Colonic mucosa (tissue), 4 donors: ENCODE data around the gene FAM216A. TPM values are rescaled to one million over a fixed set of nuclear protein-coding genes. Genes with fewer than 3 reads are reported as not detected.
"Not testable (repeated sequence)": the region's sequence is repeated elsewhere in the genome, so short reads cannot be mapped to it uniquely, and the experiment has no call there.

Experiments
- DNase-seq: peaks from one replicate; pipeline ENCODE4 v3.0.0-alpha.2; 2020
- H3K27ac ChIP-seq: fragments of 200-600 bp; one replicate; pipeline ENCODE4 v1.8.0; 2021
- H3K27me3 ChIP-seq: fragments of 200-600 bp; one replicate; pipeline ENCODE4 v1.8.0; 2021
- H3K36me3 ChIP-seq: fragments of 200-600 bp; one replicate; pipeline ENCODE4 v1.8.0; 2021
- H3K4me1 ChIP-seq: fragments of 200-600 bp; one replicate; pipeline ENCODE4 v1.8.0; 2021; ENCODE audit warnings: mild to moderate bottlenecking
- H3K4me3 ChIP-seq: fragments of 200-600 bp; one replicate; pipeline ENCODE4 v1.8.0; 2021
- H3K9ac ChIP-seq, 2 donors: one replicate each; pipeline ENCODE4 v1.7.0; 2013; ENCODE audit warnings: control low read depth in 2 of 2, low read depth in 2 of 2, low read length in 2 of 2
- H3K9me3 ChIP-seq: fragments of 200-600 bp; one replicate; pipeline ENCODE4 v1.8.0; 2021
- CTCF ChIP-seq: fragments of 200-600 bp; IDR thresholded peaks from one replicate; pipeline ENCODE4 v1.8.0; 2022; ENCODE audit warnings: antibody characterized with exemption, mild to moderate bottlenecking
- intact Hi-C: fragments of 100-400 bp; cut with DNase I; formaldehyde crosslinking; loops from one replicate; pipeline ENCODE4 v1.14.1; 2022
- total RNA-seq, 2 donors: library from RNA; stranded (reverse); fragmentation: NEBNext Ultra II Directional in 1 of 2; extraction: Animal tissue kit (Norgen Biotek cat#: 25700) in 1 of 2; gene quantifications; one replicate each; pipeline ENCODE4 v1.2.1, GENCODE V29; 2021
- donor health status: healthy.
- donor health status: DM: no; HTN: no; CAD: no.
- donor health status: DM: no; HTN: no; CAD: no.

The FAM216A gene
- total RNA-seq, 2 donors from 2014 or later: 1.6 TPM

- Histone ChIP-seq H3K27ac (no peak overlapping the region), H3K27me3 (no peaks in the 10 kb centered on the region), H3K4me3 (no peak overlapping the region), H3K9ac (no peak overlapping the region), H3K9me3 (no peaks in the 10 kb centered on the region), H3K4me1 (peaks cover 3% of the 10 kb centered on the region), H3K36me3 (no peaks in the 10 kb centered on the region)
- intact Hi-C loops: no loop called here
- no peak for TF ChIP-seq CTCF
- no peak for DNase-seq
These were observed 42.2 kb upstream of the FAM216A start for GRCh38 chr12:110426406-110426805.

- not testable (repeated sequence) for H3K36me3 ChIP-seq, H3K27me3 ChIP-seq, H3K9ac ChIP-seq, H3K4me3 ChIP-seq, DNase-seq, H3K4me1 ChIP-seq, H3K9me3 ChIP-seq, H3K27ac ChIP-seq
- intact Hi-C loops: loop anchor here (2.0 kb wide), 1 partner anchor 329 kb away; no protein-coding TSS in a partner anchor
These were observed 39.0 kb upstream of the FAM216A start for GRCh38 chr12:110429676-110430075.

GRCh38 chr12:110431957-110432587 is 36.6 kb upstream of the FAM216A start:
- no peak overlapping the region for H3K9ac ChIP-seq
- no peak for DNase-seq
- H3K36me3 ChIP-seq: no peaks in the 10 kb centered on the region
- no peaks in the 10 kb centered on the region for H3K9me3 ChIP-seq
- peaks cover 3% of the 10 kb centered on the region for H3K4me1 ChIP-seq
- intact Hi-C loops: loop anchor here (2.0 kb wide), 1 partner anchor 331 kb away; no protein-coding TSS in a partner anchor
- H3K4me3 ChIP-seq: peak overlapping the region; percentile 36
- no peaks in the 10 kb centered on the region for H3K27me3 ChIP-seq
- peak overlapping the region; percentile 12 for H3K27ac ChIP-seq
- no peak for TF ChIP-seq CTCF

GRCh38 chr12:110436231-110436630 is 32.4 kb upstream of the FAM216A start:
- DNase-seq: no peak
- H3K9ac ChIP-seq: no peak overlapping the region
- H3K9me3 ChIP-seq: no peaks in the 10 kb centered on the region
- TF ChIP-seq CTCF: no peak
- intact Hi-C loops: no loop called here
- H3K27ac ChIP-seq: no peak overlapping the region
- H3K4me1 ChIP-seq: no peaks in the 10 kb centered on the region
- peaks cover 14% of the 10 kb centered on the region for H3K36me3 ChIP-seq
- H3K27me3 ChIP-seq: no peaks in the 10 kb centered on the region
- H3K4me3 ChIP-seq: no peak overlapping the region

GRCh38 chr12:110444455-110444854 is 24.2 kb upstream of the FAM216A start:
- TF ChIP-seq CTCF: no peak
- peaks cover 3% of the 10 kb centered on the region for H3K4me1 ChIP-seq

GRCh38 chr12:110449799-110450497 is 18.7 kb upstream of the FAM216A start, which contains the start of gene ARPC3:
Gene ARPC3 (minus strand): TSS chr12:110450337. CDS start chr12:110450260, 77 bp downstream.
- DNase-seq: peak; percentile 97
- Histone ChIP-seq H3K9ac (peak within 1 kb of the TSS; percentile 96 to 97), H3K36me3 (peaks cover 5% of the 10 kb centered on the region), H3K27ac (peak within 1 kb of the TSS; percentile 89), H3K4me3 (peak within 1 kb of the TSS; percentile 68), H3K4me1 (peaks cover 3% of the 10 kb centered on the region), H3K27me3 (no peaks in the 10 kb centered on the region), H3K9me3 (no peaks in the 10 kb centered on the region)
- intact Hi-C loops: loop anchor here (5.0 kb wide), 1 partner anchor 152 kb away; no protein-coding TSS in a partner anchor
- TF ChIP-seq CTCF: peak; percentile 72

More at GRCh38 chr12:110444455-110444854, 24.2 kb upstream of the FAM216A start:
- Histone ChIP-seq H3K27me3 (no peaks in the 10 kb centered on the region), H3K9ac (no peak overlapping the region), H3K4me3 (no peak overlapping the region), H3K9me3 (no peaks in the 10 kb centered on the region), H3K36me3 (peaks cover 12% of the 10 kb centered on the region), H3K27ac (no peak overlapping the region)
- intact Hi-C loops: no loop called here
- no peak for DNase-seq
